GM13976 (cell line): ENCODE results near the gene OPRL1.

Experiments used
- DNase-seq: peaks from one replicate; pipeline ENCODE4 v3.0.0; 2012; ENCODE audit warnings: low spot score
- CTCF ChIP-seq: IDR thresholded peaks from 2 replicates; pipeline ENCODE4 v1.5.1; 2012; ENCODE audit warnings: borderline replicate concordance, mild to moderate bottlenecking; ENCODE audit not compliant: insufficient read depth; ENCODE audit errors: extremely low read depth, missing control alignments, control extremely low read depth
- in situ Hi-C: fragments of 300-500 bp; cut with MboI; formaldehyde crosslinking; loops from one replicate; pipeline ENCODE4 v1.12.0; 2022; ENCODE audit warnings: low sequenced_read_pairs, mixed read lengths, inconsistent platforms; ENCODE audit not compliant: unreplicated experiment

Gene OPRL1

GRCh38 chr20:64109831-64110391, 30.0 kb downstream of the OPRL1 start:
- no peak for TF ChIP-seq CTCF

GRCh38 chr20:64110411-64111068, 30.7 kb downstream of the OPRL1 start:
- DNase-seq = no peak
- no peak for TF ChIP-seq CTCF
- in situ Hi-C loops = no loop called here

More at GRCh38 chr20:64109831-64110391, 30.0 kb downstream of the OPRL1 start:
- no peak for DNase-seq
- in situ Hi-C loops = no loop called here

GRCh38 chr20:64111841-64112641, 32.2 kb downstream of the OPRL1 start:
- in situ Hi-C loops = no loop called here
- TF ChIP-seq CTCF = no peak
- DNase-seq = no peak

GRCh38 chr20:64112691-64113443, 33.0 kb downstream of the OPRL1 start:
- in situ Hi-C loops = no loop called here
- TF ChIP-seq CTCF = no peak
- no peak for DNase-seq

- in situ Hi-C loops = no loop called here
- TF ChIP-seq CTCF = no peak
- no peak for DNase-seq
Measured at GRCh38 chr20:64113444-64113775, 33.5 kb downstream of the OPRL1 start.

GRCh38 chr20:64113796-64114355, 34.0 kb downstream of the OPRL1 start:
- in situ Hi-C loops = no loop called here
- no peak for TF ChIP-seq CTCF

More at GRCh38 chr20:64113796-64114355, 34.0 kb downstream of the OPRL1 start:
- DNase-seq = no peak
